ENCODE results near the gene TRDN. TPM values are rescaled to one million over a fixed set of nuclear protein-coding genes. Genes with fewer than 3 reads are reported as not detected.

Gene TRDN
- total RNA-seq, 1 donor from 2014 or later: 0.34 TPM

GRCh38 chr6:123629258-123629941 is 7.3 kb downstream of the TRDN start:
- no peak for TF ChIP-seq CTCF (IDR thresholded peaks at IDR 0.05; ENCODE audit: unreplicated experiment)
- H3K4me3 Mint-ChIP-seq: no peak overlapping the region
- no peak overlapping the region for H3K27ac Mint-ChIP-seq
- DNase-seq (ENCODE audit: low spot score in 2 of 2, unreplicated experiment in 2 of 2): no peak
- no peaks in the 10 kb centered on the region for H3K9me3 Mint-ChIP-seq
- H3K27me3 Mint-ChIP-seq (ENCODE audit: low read depth): no peaks in the 10 kb centered on the region
- peaks cover 38% of the 10 kb centered on the region for H3K4me1 Mint-ChIP-seq
- no peaks in the 10 kb centered on the region for H3K36me3 Mint-ChIP-seq

GRCh38 chr6:123625696-123626095 is 11.1 kb downstream of the TRDN start:
- Mint-ChIP-seq H3K4me3 (no peak overlapping the region), H3K9me3 (no peaks in the 10 kb centered on the region), H3K4me1 (peaks cover 20% of the 10 kb centered on the region), H3K27me3 (ENCODE audit: low read depth) (no peaks in the 10 kb centered on the region), H3K36me3 (no peaks in the 10 kb centered on the region), H3K27ac (no peak overlapping the region)
- no peak for TF ChIP-seq CTCF (IDR thresholded peaks at IDR 0.05; ENCODE audit: unreplicated experiment)
- no peak for DNase-seq (ENCODE audit: low spot score in 2 of 2, unreplicated experiment in 2 of 2)

GRCh38 chr6:123622780-123623179 is 14.0 kb downstream of the TRDN start:
- no peak for DNase-seq (ENCODE audit: low spot score in 2 of 2, unreplicated experiment in 2 of 2)
- Mint-ChIP-seq H3K36me3 (no peaks in the 10 kb centered on the region), H3K27ac (no peak overlapping the region), H3K9me3 (no peaks in the 10 kb centered on the region), H3K27me3 (ENCODE audit: low read depth) (no peaks in the 10 kb centered on the region), H3K4me3 (no peak overlapping the region), H3K4me1 (peaks cover 2% of the 10 kb centered on the region)
- TF ChIP-seq CTCF (IDR thresholded peaks at IDR 0.05; ENCODE audit: unreplicated experiment): no peak

- H3K4me1 Mint-ChIP-seq: no peaks in the 10 kb centered on the region
- no peak overlapping the region for H3K4me3 Mint-ChIP-seq
- DNase-seq (ENCODE audit: low spot score in 2 of 2, unreplicated experiment in 2 of 2): no peak
- no peak overlapping the region for H3K27ac Mint-ChIP-seq
- no peaks in the 10 kb centered on the region for H3K9me3 Mint-ChIP-seq
- no peaks in the 10 kb centered on the region for H3K36me3 Mint-ChIP-seq
- H3K27me3 Mint-ChIP-seq (ENCODE audit: low read depth): no peaks in the 10 kb centered on the region
- TF ChIP-seq CTCF (IDR thresholded peaks at IDR 0.05; ENCODE audit: unreplicated experiment): no peak
Observed at GRCh38 chr6:123619156-123619555, 17.6 kb downstream of the TRDN start.

GRCh38 chr6:123616942-123617341 is 19.8 kb downstream of the TRDN start:
- no peaks in the 10 kb centered on the region for H3K27me3 Mint-ChIP-seq (ENCODE audit: low read depth)
- no peaks in the 10 kb centered on the region for H3K36me3 Mint-ChIP-seq
- H3K9me3 Mint-ChIP-seq: no peaks in the 10 kb centered on the region
- no peak for DNase-seq (ENCODE audit: low spot score in 2 of 2, unreplicated experiment in 2 of 2)
- no peak overlapping the region for H3K27ac Mint-ChIP-seq
- no peak for TF ChIP-seq CTCF (IDR thresholded peaks at IDR 0.05; ENCODE audit: unreplicated experiment)
- H3K4me3 Mint-ChIP-seq: no peak overlapping the region
- no peaks in the 10 kb centered on the region for H3K4me1 Mint-ChIP-seq

- Mint-ChIP-seq H3K4me1 (no peaks in the 10 kb centered on the region), H3K27ac (no peak overlapping the region), H3K36me3 (no peaks in the 10 kb centered on the region), H3K27me3 (ENCODE audit: low read depth) (no peaks in the 10 kb centered on the region), H3K9me3 (no peaks in the 10 kb centered on the region), H3K4me3 (no peak overlapping the region)
- no peak for DNase-seq (ENCODE audit: low spot score in 2 of 2, unreplicated experiment in 2 of 2)
- no peak for TF ChIP-seq CTCF (IDR thresholded peaks at IDR 0.05; ENCODE audit: unreplicated experiment)
Observed at GRCh38 chr6:123616016-123616415, 20.7 kb downstream of the TRDN start.
